ENCODE measurements around the gene SKI.

- TF ChIP-seq CTCF (IDR thresholded peaks at IDR 0.05; ENCODE audit: low read length) (no peak), EZH2 (optimal IDR thresholded peaks at IDR 0.05; ENCODE audit: low read depth, low read length) (no peak), EZH2phosphoT487 (IDR thresholded peaks at IDR 0.05; ENCODE audit: low read length) (no peak)
These were observed 21.4 kb downstream of the SKI start for GRCh38 chr1:2249559-2249906.

Data from MM.1S (cell line).